B cell (primary cell): Measurements from ENCODE around the gene POLN. TPM values are rescaled to one million over a fixed set of nuclear protein-coding genes. Genes with fewer than 3 reads are reported as not detected.

ENCODE experiments used
- ATAC-seq: fragments of 200-7000 bp; cut with Tn5 transposase; one replicate; pipeline ENCODE4 v1.10.0; 2021; ENCODE audit warnings: low read depth, mild to moderate bottlenecking, moderate number of reproducible peaks, moderate library complexity
- CTCF ChIA-PET: fragments of 350-600 bp; sonication (Branson Sonifier 250); formaldehyde crosslinking; loops from one replicate; lab custom pipeline; 2021; ENCODE audit warnings: antibody characterized with exemption, inconsistent platforms; lab: Charles Lee
- POLR2A ChIA-PET: fragments of 350-600 bp; sonication (Branson Sonifier 250); formaldehyde crosslinking; loops from one replicate; lab custom pipeline; 2021; ENCODE audit warnings: antibody characterized with exemption; lab: Charles Lee
- DNase-seq: peaks from one replicate; pipeline ENCODE4 v3.0.0; 2013
- H2AFZ ChIP-seq: 2 replicates; pipeline ENCODE4 v1.6.1; 2012; ENCODE audit warnings: mild to moderate bottlenecking, low read depth, low read length; ENCODE audit not compliant: insufficient read depth, poor library complexity, severe bottlenecking
- H3K27ac ChIP-seq, 2 donors: 1 replicate in 1 of 2; 2 replicates in 1 of 2; pipeline ENCODE4 v1.5.1; 2012 to 2013; ENCODE audit warnings: low read length in 2 of 2, mild to moderate bottlenecking in 2 of 2, moderate library complexity in 1 of 2
- H3K27me3 ChIP-seq, 4 experiments: fragments of 200-600 bp in 1 of 4; sonication (generic) in 1 of 4; replicated peaks in 1 of 4; 1 replicate in 2 of 4; 2 replicates in 2 of 4; pipeline versions ENCODE4 v1.6.1 to v1.7.0; 2013 to 2016; ENCODE audit warnings: low read length in 3 of 4, mild to moderate bottlenecking in 2 of 4, mixed read lengths in 1 of 4, moderate library complexity in 1 of 4; ENCODE audit not compliant: insufficient read depth in 4 of 4, control insufficient read depth in 3 of 4; ENCODE audit errors: control extremely low read depth in 1 of 4
- H3K36me3 ChIP-seq, 2 experiments: replicated peaks in 1 of 2; 1 replicate in 1 of 2; 2 replicates in 1 of 2; pipeline versions ENCODE4 v1.6.1 to v1.7.1; 2013; ENCODE audit warnings: low read length in 1 of 2; ENCODE audit not compliant: insufficient read depth in 2 of 2, control insufficient read depth in 1 of 2; ENCODE audit errors: control extremely low read depth in 1 of 2, extremely low read depth in 1 of 2
- H3K4me1 ChIP-seq, 2 donors: fragments of 200-600 bp in 1 of 2; sonication (generic) in 1 of 2; 1 replicate in 1 of 2; 2 replicates in 1 of 2; pipeline versions ENCODE4 v1.5.1 to v1.6.1; 2013 to 2017; ENCODE audit warnings: low read length in 2 of 2; ENCODE audit not compliant: control insufficient read depth in 2 of 2, insufficient read depth in 2 of 2
- H3K4me2 ChIP-seq: replicated peaks from 2 replicates; pipeline ENCODE3; 2012; ENCODE audit warnings: mild to moderate bottlenecking, low read depth, low read length; ENCODE audit not compliant: poor library complexity, severe bottlenecking
- H3K4me3 ChIP-seq, 5 experiments: fragments of 200-600 bp in 1 of 5; sonication (generic) in 1 of 5; 1 replicate in 3 of 5; 2 replicates in 2 of 5; pipeline versions ENCODE4 v1.5.1 to v1.7.0; 2011 to 2016; ENCODE audit warnings: low read length in 4 of 5, mild to moderate bottlenecking in 4 of 5, low read depth in 2 of 5, control low read depth in 1 of 5, moderate library complexity in 1 of 5; ENCODE audit not compliant: insufficient read depth in 1 of 5; ENCODE audit errors: control extremely low read depth in 1 of 5, extremely low read depth in 1 of 5
- H3K79me2 ChIP-seq: fragments of 200-600 bp; sonication (generic); one replicate; pipeline ENCODE4 v1.6.0; 2016; ENCODE audit warnings: low read length; ENCODE audit not compliant: control insufficient read depth, insufficient read depth
- H3K9ac ChIP-seq: fragments of 200-600 bp; sonication (generic); 2 replicates; pipeline ENCODE4 v1.6.1; 2017; ENCODE audit warnings: mild to moderate bottlenecking, low read length, moderate library complexity
- H3K9me3 ChIP-seq, 3 donors: one replicate each; pipeline versions ENCODE4 v1.6.1 to v1.7.1; 2013; ENCODE audit warnings: low read length in 2 of 3; ENCODE audit not compliant: control insufficient read depth in 2 of 3, insufficient read depth in 1 of 3; ENCODE audit errors: control extremely low read depth in 1 of 3
- H4K20me1 ChIP-seq: 2 replicates; pipeline ENCODE4 v1.6.0; 2012; ENCODE audit warnings: mild to moderate bottlenecking, low read length; ENCODE audit not compliant: insufficient read depth, control insufficient read depth, poor library complexity, severe bottlenecking
- H3K27ac Mint-ChIP-seq: one replicate; pipeline ENCODE4 v1.8.0; 2021; ENCODE audit warnings: mixed read lengths
- H3K27me3 Mint-ChIP-seq: one replicate; pipeline ENCODE4 v1.8.0; 2021; ENCODE audit warnings: mixed read lengths
- H3K4me1 Mint-ChIP-seq: one replicate; pipeline ENCODE4 v1.8.0; 2021; ENCODE audit warnings: mixed read lengths
- H3K4me3 Mint-ChIP-seq: one replicate; pipeline ENCODE4 v1.8.0; 2021; ENCODE audit warnings: mixed read lengths
- H3K9me3 Mint-ChIP-seq: one replicate; pipeline ENCODE4 v1.8.0; 2022; ENCODE audit warnings: mixed read lengths; ENCODE audit not compliant: insufficient read depth
- CTCF ChIP-seq: fragments of 200-600 bp; IDR thresholded peaks from one replicate; pipeline ENCODE4 v1.8.0; 2022; ENCODE audit warnings: antibody characterized with exemption, mild to moderate bottlenecking
- EZH2 ChIP-seq: IDR thresholded peaks from 2 replicates; pipeline ENCODE4 v1.6.1; 2012; ENCODE audit warnings: borderline replicate concordance, low read depth, mild to moderate bottlenecking, moderate library complexity, low read length; ENCODE audit not compliant: insufficient read depth, poor library complexity, severe bottlenecking
- WGBS: methylation state at CpG from one replicate; pipeline ENCODE4 v1.1.5; 2013; ENCODE audit warnings: missing lambda C conversion rate; ENCODE audit not compliant: insufficient coverage; 5-methylcytosine and 5-hydroxymethylcytosine counted together
- intact Hi-C: fragments of 100-400 bp; cut with micrococcal nuclease; formaldehyde crosslinking; loops from one replicate; pipeline ENCODE4 v1.10.0; 2022
- polyA plus RNA-seq: library from polyadenylated mRNA; depleted of rRNA; stranded (reverse); fragments of >200 nt; gene quantifications from 2 replicates; pipeline ENCODE4 v1.2.3, GENCODE V29; 2012
- total RNA-seq, 2 donors: library from RNA; stranded (reverse); fragments of 120-200 nt in 1 of 2; gene quantifications; 1 replicate in 1 of 2; 2 replicates in 1 of 2; pipeline versions ENCODE4 v1.2.3 to v1.2.4, GENCODE V29; 2013 to 2022

Gene POLN
- total and polyA plus RNA-seq, 2 donors (not counting 1 experiment from before 2014, with no cell fraction given), result 0.73 to 1.5 TPM

- Histone ChIP-seq H3K4me3 (no peak overlapping the region), H4K20me1 (peaks cover 9% of the 10 kb centered on the region), H3K27ac (no peak overlapping the region), H3K27me3 (no peaks in the 10 kb centered on the region), H3K9ac (no peak overlapping the region), H3K4me2 (no peak overlapping the region), H3K9me3 (no peaks in the 10 kb centered on the region), H3K36me3 (peaks cover 9 to 20% of the 10 kb centered on the region in 2 experiments), H3K79me2 (no peaks in the 10 kb centered on the region), H2AFZ (no peak overlapping the region), H3K4me1 (no peaks in the 10 kb centered on the region)
- H3K27me3 Mint-ChIP-seq, result no peaks in the 10 kb centered on the region
- DNase-seq (no peak), ATAC-seq (no peak)
- CTCF ChIA-PET, result interaction anchor here (3.2 kb wide), 1 partner anchor 11 kb away, joined by 11 read pairs; no protein-coding TSS in a partner anchor
- intact Hi-C loops, result no loop called here
- no peaks in the 10 kb centered on the region for H3K4me1 Mint-ChIP-seq
- no peak for TF ChIP-seq CTCF
- no peak for TF ChIP-seq EZH2
- no CpG with 5 or more reads among the region's 6 CpGs for WGBS
- POLR2A ChIA-PET, result no interaction called here
- H3K27ac Mint-ChIP-seq, result no peak overlapping the region
- no peak overlapping the region for H3K4me3 Mint-ChIP-seq
- H3K9me3 Mint-ChIP-seq, result no peaks in the 10 kb centered on the region
Measured at GRCh38 chr4:2231082-2231481, 10.8 kb downstream of the POLN start.

GRCh38 chr4:2226261-2226660 is 15.7 kb downstream of the POLN start:
- no peak overlapping the region for H3K27ac Mint-ChIP-seq
- ChIA-PET CTCF (interaction anchor here (0.6 to 1.6 kb wide), 2 partner anchors 193 to 459 kb away, joined by 3 read pairs; partner anchors contain the start of gene CFAP99), POLR2A (no interaction called here)
- Histone ChIP-seq H3K4me1 (no peaks in the 10 kb centered on the region), H2AFZ (no peak overlapping the region), H3K4me3 (no peak overlapping the region), H3K36me3 (peaks cover 0 to 16% of the 10 kb centered on the region in 2 experiments), H3K27me3 (no peaks in the 10 kb centered on the region), H3K79me2 (no peaks in the 10 kb centered on the region), H3K9me3 (no peaks in the 10 kb centered on the region), H3K9ac (no peak overlapping the region), H4K20me1 (no peaks in the 10 kb centered on the region), H3K4me2 (no peak overlapping the region), H3K27ac (no peak overlapping the region)
- no peaks in the 10 kb centered on the region for H3K9me3 Mint-ChIP-seq
- no peaks in the 10 kb centered on the region for H3K4me1 Mint-ChIP-seq
- H3K27me3 Mint-ChIP-seq, result no peaks in the 10 kb centered on the region
- TF ChIP-seq EZH2 (no peak), CTCF (no peak)
- ATAC-seq (no peak), DNase-seq (no peak)
- 94% methylated on average over 2 of the region's 2 CpGs for WGBS
- intact Hi-C loops, result no loop called here
- no peak overlapping the region for H3K4me3 Mint-ChIP-seq
